IPS-18c (cell line): ENCODE measurements around the gene SAMHD1.
"Not testable (repeated sequence)": the region's sequence is repeated elsewhere in the genome, so short reads cannot be mapped to it uniquely, and the experiment has no call there.

Experiments
- H3K4me3 ChIP-seq: 2 replicates; pipeline ENCODE4 v1.7.0; 2013; ENCODE audit warnings: low read depth, mild to moderate bottlenecking, low read length, moderate library complexity; ENCODE audit not compliant: insufficient read depth
- H3K9me3 ChIP-seq: one replicate; pipeline ENCODE4 v1.6.1; 2013; ENCODE audit warnings: mild to moderate bottlenecking, low read length, moderate library complexity; ENCODE audit not compliant: control insufficient read depth, insufficient read depth

SAMHD1 gene

DNA sequence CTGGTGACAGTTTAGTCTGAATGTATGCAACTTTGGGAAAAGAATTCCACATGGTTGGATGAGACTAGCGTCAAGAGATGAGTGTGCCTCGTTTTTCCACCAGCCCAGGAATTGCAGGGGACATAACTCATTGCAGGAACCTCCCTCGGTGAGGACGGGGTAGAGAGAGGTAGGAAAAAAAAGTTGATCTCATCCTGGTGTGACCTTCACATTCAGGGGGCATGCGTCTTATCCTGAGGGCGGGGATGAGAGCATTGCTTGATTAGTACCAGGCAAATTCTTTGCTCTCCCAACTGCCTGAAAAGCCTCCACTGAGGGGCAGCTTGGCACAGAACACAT, 63.8 kb downstream of the SAMHD1 start:
- no peaks in the 10 kb centered on the region for H3K9me3 ChIP-seq
- H3K4me3 ChIP-seq, result no peak overlapping the region

DNA sequence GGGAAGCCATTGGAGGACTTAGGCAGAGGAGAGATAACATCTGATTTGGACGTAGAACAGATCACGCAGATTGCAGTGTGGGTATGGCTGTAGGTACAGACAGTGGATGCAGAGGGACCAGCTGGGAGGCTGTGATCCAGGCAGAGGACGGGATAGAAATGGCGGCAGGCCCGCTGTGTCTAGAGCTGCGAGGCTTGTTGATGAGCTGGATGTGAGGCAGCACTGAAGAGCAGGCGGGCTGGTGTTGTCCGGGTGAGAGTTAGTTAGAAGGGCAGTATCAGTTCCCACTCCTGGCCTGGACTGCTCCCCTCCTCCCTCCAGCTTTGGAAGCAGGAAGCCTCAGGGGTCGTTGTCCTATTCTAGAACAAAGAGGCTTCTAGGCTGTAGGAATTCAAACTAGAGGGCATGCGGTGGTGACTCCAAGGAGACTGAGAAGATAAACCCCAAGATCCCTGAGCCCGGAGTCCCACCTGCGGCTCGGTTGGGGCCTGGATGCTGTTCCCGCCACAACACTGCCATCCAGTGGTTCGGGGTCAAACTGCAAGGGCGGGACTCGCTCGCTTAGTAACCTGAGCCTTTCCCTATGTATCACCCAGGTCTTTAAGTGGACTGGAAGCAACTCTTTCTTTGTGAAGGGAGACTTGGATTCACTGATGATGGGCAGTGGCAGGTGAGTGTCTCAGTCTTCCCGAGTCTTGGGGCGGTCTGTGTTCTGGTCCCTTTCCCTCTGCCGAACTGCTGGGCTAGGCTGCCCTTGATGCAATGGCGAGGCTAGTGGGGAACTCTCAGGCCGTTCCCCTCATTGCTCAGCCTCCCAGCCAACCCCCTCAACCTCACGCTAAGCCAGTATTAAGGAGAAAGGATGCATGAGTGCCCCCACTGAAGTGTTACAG, 64.4 kb downstream of the SAMHD1 start:
- H3K4me3 ChIP-seq, result no peak overlapping the region
- no peaks in the 10 kb centered on the region for H3K9me3 ChIP-seq

DNA sequence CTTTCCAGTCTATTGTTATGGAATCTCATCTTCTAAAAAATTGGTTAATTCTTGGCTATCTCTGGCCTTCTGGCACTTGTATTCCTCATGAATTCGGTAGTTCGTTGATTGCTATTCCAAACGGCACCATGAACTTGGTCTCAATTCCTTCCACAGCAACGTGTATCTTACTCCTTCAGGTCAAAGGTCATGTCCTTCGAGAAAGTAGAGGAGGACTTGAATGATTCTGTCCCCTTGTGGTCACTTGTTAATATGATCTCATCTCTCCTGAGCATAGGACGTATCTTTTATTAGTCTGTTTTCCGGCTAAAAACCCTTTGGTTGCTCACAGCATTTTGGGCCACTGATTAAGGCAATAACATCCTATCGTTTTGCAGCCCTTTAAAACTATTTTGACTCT, 66.2 kb downstream of the SAMHD1 start:
- no peaks in the 10 kb centered on the region for H3K9me3 ChIP-seq
- no peak overlapping the region for H3K4me3 ChIP-seq

- Histone ChIP-seq H3K4me3 (no peak overlapping the region), H3K9me3 (no peaks in the 10 kb centered on the region)
These were observed 67.5 kb downstream of the SAMHD1 start for GRCh38 chr20:36883977-36884535.

GRCh38 chr20:36881888-36882287, 69.6 kb downstream of the SAMHD1 start:
- Histone ChIP-seq H3K4me3 (no peak overlapping the region), H3K9me3 (no peaks in the 10 kb centered on the region)

DNA sequence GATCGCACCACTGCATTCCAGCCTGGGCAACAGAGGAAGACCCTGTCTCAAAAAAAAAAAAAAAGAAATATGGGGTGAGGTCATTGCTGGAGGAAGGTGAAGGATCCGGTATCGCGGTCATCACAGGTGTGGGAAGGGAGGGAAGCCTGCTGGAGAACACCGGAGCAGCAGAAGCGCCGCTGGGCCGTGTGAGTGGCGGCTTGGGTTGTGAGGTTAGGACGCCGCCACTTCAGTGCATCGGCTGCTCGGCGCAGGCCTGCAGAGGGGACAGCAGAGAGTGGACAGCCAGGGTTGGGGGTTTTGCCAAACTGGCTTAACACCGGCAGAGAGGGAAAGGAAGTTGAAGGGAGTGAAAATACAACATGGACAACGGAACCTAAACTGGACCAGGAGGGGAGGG, 70.2 kb downstream of the SAMHD1 start:
- H3K9me3 ChIP-seq, result no peaks in the 10 kb centered on the region
- H3K4me3 ChIP-seq, result no peak overlapping the region

- Histone ChIP-seq H3K9me3 (no peaks in the 10 kb centered on the region), H3K4me3 (no peak overlapping the region)
These were observed 70.7 kb downstream of the SAMHD1 start for GRCh38 chr20:36880741-36881250.

- no peaks in the 10 kb centered on the region for H3K9me3 ChIP-seq
These were observed 72.6 kb downstream of the SAMHD1 start for GRCh38 chr20:36878941-36879340.

GRCh38 chr20:36876473-36876833, 75.1 kb downstream of the SAMHD1 start:
- no peaks in the 10 kb centered on the region for H3K9me3 ChIP-seq
- H3K4me3 ChIP-seq, result no peak overlapping the region

More at GRCh38 chr20:36878941-36879340, 72.6 kb downstream of the SAMHD1 start:
- no peak overlapping the region for H3K4me3 ChIP-seq

DNA sequence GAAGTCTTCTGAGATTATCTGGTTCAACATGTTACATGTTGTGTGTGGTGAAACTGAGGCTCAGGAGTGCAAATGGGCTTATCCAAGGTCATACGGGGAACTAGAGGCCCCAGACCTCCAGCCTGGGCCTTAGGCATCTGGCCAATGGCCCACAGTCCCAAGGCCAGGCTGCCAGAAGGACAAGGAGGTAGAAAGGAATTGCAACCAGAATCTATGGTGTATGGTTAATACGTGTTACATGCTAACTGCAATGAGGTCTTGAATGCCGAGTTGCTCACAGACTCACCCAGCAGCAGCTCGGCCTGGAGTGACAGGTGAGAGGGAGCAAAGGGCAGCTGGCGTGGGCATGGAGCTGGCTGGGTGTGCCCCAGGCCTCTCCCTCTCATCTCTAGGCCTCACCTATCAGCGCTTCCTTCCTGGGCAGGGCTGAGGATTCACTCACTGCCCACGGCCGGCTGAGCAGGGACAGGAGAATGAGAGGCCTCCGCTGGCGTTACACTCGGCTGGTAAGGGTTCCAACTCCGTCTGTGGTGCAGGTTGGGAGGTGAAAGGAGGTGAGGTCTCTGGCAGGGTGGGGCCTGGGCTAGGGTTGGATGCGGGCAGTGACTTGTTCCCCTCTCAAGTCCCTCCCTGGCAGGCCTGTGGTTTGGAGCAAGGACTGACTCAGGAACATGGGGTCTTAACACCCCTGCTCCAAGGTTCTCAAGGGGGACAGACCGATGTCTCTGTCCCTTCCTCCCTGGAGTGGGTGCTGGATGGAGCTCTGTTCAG, 75.6 kb downstream of the SAMHD1 start, which contains the start of gene TLDC2:
TLDC2 (plus strand) TSS at position 437 of the 771 bp plus-strand sequence; CDS start at position 474, 37 bp downstream.
- no peaks in the 10 kb centered on the region for H3K9me3 ChIP-seq
- H3K4me3 ChIP-seq, result no peak within 1 kb of the TSS

GRCh38 chr20:36875093-36875492, 76.4 kb downstream of the SAMHD1 start:
- H3K9me3 ChIP-seq, H3K4me3 ChIP-seq: not testable (repeated sequence)

- H3K4me3 ChIP-seq, result no peak overlapping the region
- H3K9me3 ChIP-seq, result no peaks in the 10 kb centered on the region
These were observed 77.9 kb downstream of the SAMHD1 start for GRCh38 chr20:36873498-36874189.

DNA sequence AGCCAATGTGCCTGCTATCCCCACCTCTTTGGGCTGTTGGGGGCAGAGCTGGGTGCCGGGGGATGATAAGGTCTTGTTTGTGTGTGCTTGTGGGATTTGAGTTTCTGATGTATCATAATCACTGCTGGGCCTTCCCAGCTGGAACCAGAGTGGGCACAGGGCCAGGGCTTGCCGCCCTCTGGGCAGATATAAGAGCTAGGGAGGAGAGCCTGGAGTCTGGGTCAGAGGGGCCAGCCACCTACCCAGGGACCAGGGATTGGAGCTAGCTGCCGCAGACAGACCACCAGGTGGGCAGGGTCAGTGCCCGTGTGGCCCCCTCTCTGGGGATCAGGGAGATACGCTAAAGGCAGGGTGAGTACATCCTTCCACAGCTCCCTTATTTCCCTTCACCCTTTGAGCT, 78.7 kb downstream of the SAMHD1 start:
- no peaks in the 10 kb centered on the region for H3K9me3 ChIP-seq
- H3K4me3 ChIP-seq, result no peak overlapping the region

DNA sequence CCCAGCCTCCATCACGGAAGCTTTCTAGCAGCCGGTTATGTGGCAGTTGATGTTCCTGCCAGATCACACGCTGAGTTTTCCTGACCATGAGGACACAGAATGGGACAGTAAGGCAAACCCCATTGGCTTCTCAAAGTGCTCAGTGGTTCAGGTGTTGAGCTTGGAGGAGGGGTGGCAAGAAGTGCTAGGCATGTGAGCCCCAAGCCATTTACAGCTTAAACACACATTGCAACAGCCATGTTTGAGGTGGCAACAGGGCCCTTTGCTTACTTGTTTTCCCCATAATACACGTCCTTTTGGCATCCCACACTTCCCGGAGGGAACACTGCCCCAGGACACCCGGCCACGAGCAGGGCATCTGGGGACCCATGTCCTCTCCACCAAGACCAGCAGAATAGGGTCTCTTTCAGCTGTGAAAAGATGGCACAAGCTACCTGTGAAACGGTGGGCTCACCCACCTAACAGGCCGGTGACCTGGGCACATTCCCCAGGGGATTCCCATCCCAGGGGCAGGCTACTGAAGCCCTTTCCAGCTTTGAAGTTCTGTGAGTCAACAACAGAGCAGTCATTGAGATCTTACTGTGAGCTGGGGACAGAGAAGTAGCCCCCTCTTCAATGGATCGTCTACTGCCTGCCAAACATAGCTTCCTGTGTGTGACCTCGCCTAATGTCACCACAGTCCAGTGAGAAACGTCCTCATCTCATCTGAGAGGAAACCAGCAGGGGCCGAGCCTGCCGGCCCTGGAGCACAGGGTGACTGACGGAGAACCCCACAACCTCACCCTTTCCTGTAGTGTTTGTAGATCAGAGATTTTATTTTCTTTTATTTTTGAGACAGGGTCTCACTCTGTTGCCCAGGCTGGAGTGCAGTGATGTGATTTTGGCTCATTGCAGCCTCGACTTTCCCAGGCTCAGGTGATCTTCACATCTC, 79.6 kb downstream of the SAMHD1 start:
- Histone ChIP-seq H3K9me3 (no peaks in the 10 kb centered on the region), H3K4me3 (no peak overlapping the region)

GRCh38 chr20:36866681-36867495, 84.6 kb downstream of the SAMHD1 start:
- H3K9me3 ChIP-seq, result no peaks in the 10 kb centered on the region
- H3K4me3 ChIP-seq, result no peak overlapping the region; the same call in 1 of the 2 replicates

- no peaks in the 10 kb centered on the region for H3K9me3 ChIP-seq
- H3K4me3 ChIP-seq, result no peak overlapping the region
These were observed 85.3 kb downstream of the SAMHD1 start for GRCh38 chr20:36866164-36866563.
